HG02642 (cell line): Measurements from ENCODE around the gene EDC3.

Source experiments
- ATAC-seq: cut with Tn5 transposase; IDR thresholded peaks from one replicate; pipeline ENCODE4 v1.9.1; 2021; ENCODE audit warnings: mild to moderate bottlenecking; ENCODE audit not compliant: unreplicated experiment, poor library complexity

EDC3 gene

GRCh38 chr15:74592222-74592621, 103.6 kb downstream of the EDC3 start:
- no peak for ATAC-seq

- ATAC-seq: no peak
Observed at GRCh38 chr15:74589826-74590225, 106.0 kb downstream of the EDC3 start.

GRCh38 chr15:74585857-74586256, 110.0 kb downstream of the EDC3 start:
- no peak for ATAC-seq

GRCh38 chr15:74585191-74585590, 110.6 kb downstream of the EDC3 start:
- ATAC-seq: no peak

GRCh38 chr15:74584779-74585178, 111.0 kb downstream of the EDC3 start:
- no peak for ATAC-seq

GRCh38 chr15:74584204-74584603, 111.6 kb downstream of the EDC3 start:
- ATAC-seq: no peak
